MM.1S (cell line): ENCODE data around the gene SERPINI1.
"Not testable (repeated sequence)": the region's sequence is repeated elsewhere in the genome, so short reads cannot be mapped to it uniquely, and the experiment has no call there.

Source experiments
- DNase-seq: peaks from one replicate; pipeline ENCODE4 v3.0.0-alpha.2; 2015
- H2AFZ ChIP-seq: fragments of 300-600 bp; sonication (generic); 2 replicates; pipeline ENCODE4 v1.6.0; 2016; ENCODE audit warnings: antibody characterized with exemption, low read length
- H3F3A ChIP-seq: fragments of 300-600 bp; sonication (generic); 2 replicates; pipeline ENCODE4 v1.6.1; 2016; ENCODE audit warnings: mild to moderate bottlenecking, antibody characterized with exemption, low read length, moderate library complexity, mixed read lengths; ENCODE audit not compliant: insufficient read depth
- H3K27ac ChIP-seq: fragments of 300-600 bp; sonication (generic); 2 replicates; pipeline ENCODE4 v1.5.1; 2016; ENCODE audit warnings: mild to moderate bottlenecking, low read length
- H3K27me3 ChIP-seq: fragments of 300-600 bp; sonication (generic); replicated peaks from 2 replicates; pipeline ENCODE4 v1.6.0; 2016; ENCODE audit warnings: low read length; ENCODE audit not compliant: insufficient read depth
- H3K36me3 ChIP-seq: fragments of 300-600 bp; sonication (generic); replicated peaks from 2 replicates; pipeline ENCODE4 v1.6.1; 2016; ENCODE audit warnings: mild to moderate bottlenecking, low read length, mixed read lengths; ENCODE audit not compliant: insufficient read depth
- H3K4me1 ChIP-seq: fragments of 300-600 bp; sonication (generic); 2 replicates; pipeline ENCODE4 v1.6.1; 2016; ENCODE audit warnings: low read length, mixed read lengths
- H3K4me2 ChIP-seq: fragments of 300-600 bp; sonication (generic); 2 replicates; pipeline ENCODE4 v1.6.0; 2016; ENCODE audit warnings: low read depth, low read length
- H3K4me3 ChIP-seq: fragments of 300-600 bp; sonication (generic); 2 replicates; pipeline ENCODE4 v1.5.1; 2016; ENCODE audit warnings: low read length, mixed read lengths
- H3K79me2 ChIP-seq: fragments of 300-600 bp; sonication (generic); 2 replicates; pipeline ENCODE4 v1.6.1; 2016; ENCODE audit warnings: mixed run types, low read length, mixed read lengths
- H3K9ac ChIP-seq: fragments of 300-600 bp; sonication (generic); 2 replicates; pipeline ENCODE4 v1.6.1; 2016; ENCODE audit warnings: low read length, mixed read lengths
- H3K9me2 ChIP-seq: fragments of 300-600 bp; sonication (generic); replicated peaks from 2 replicates; pipeline ENCODE4 v1.6.1; 2016; ENCODE audit warnings: mild to moderate bottlenecking, low read length, mixed read lengths; ENCODE audit not compliant: insufficient read depth
- H3K9me3 ChIP-seq: fragments of 300-600 bp; sonication (generic); replicated peaks from 2 replicates; pipeline ENCODE4 v1.6.1; 2016; ENCODE audit warnings: mild to moderate bottlenecking, low read length, mixed read lengths; ENCODE audit not compliant: insufficient read depth
- H4K20me1 ChIP-seq: fragments of 300-600 bp; sonication (generic); 2 replicates; pipeline ENCODE4 v1.6.1; 2016; ENCODE audit warnings: mild to moderate bottlenecking, low read length, moderate library complexity, mixed read lengths; ENCODE audit not compliant: insufficient read depth
- CTCF ChIP-seq: fragments of 300-600 bp; sonication (generic); IDR thresholded peaks from 2 replicates; pipeline ENCODE4 v1.5.1; 2016; ENCODE audit warnings: antibody characterized with exemption, low read length, mixed read lengths
- EZH2 ChIP-seq: fragments of 300-600 bp; sonication (generic); optimal IDR thresholded peaks from 2 replicates; pipeline ENCODE3; 2017; ENCODE audit warnings: low read depth, mild to moderate bottlenecking, antibody characterized with exemption, low read length, mixed read lengths
- EZH2phosphoT487 ChIP-seq: fragments of 300-600 bp; sonication (generic); IDR thresholded peaks from 2 replicates; pipeline ENCODE4 v1.6.1; 2018; ENCODE audit warnings: antibody characterized with exemption, low read length

The SERPINI1 gene

GRCh38 chr3:167821248-167821805 lies 85.8 kb downstream of the SERPINI1 start:
- TF ChIP-seq CTCF = no peak
- no peak for TF ChIP-seq EZH2phosphoT487
- no peak for TF ChIP-seq EZH2
- no peaks in the 10 kb centered on the region for H3K9me3 ChIP-seq
- H3K79me2 ChIP-seq = no peaks in the 10 kb centered on the region
- DNase-seq = no peak
- H3K4me3 ChIP-seq = no peak overlapping the region
- H2AFZ ChIP-seq = no peak overlapping the region
- no peaks in the 10 kb centered on the region for H3K4me1 ChIP-seq
- no peak overlapping the region for H3K4me2 ChIP-seq
- H4K20me1 ChIP-seq = no peaks in the 10 kb centered on the region
- no peaks in the 10 kb centered on the region for H3K9me2 ChIP-seq
- H3K9ac ChIP-seq = no peak overlapping the region
- no peaks in the 10 kb centered on the region for H3F3A ChIP-seq
- H3K27ac ChIP-seq = no peak overlapping the region
- H3K36me3 ChIP-seq = no peaks in the 10 kb centered on the region
- no peaks in the 10 kb centered on the region for H3K27me3 ChIP-seq

GRCh38 chr3:167823738-167824137 lies 88.2 kb downstream of the SERPINI1 start:
- Histone ChIP-seq H4K20me1 (no peaks in the 10 kb centered on the region), H3K4me1 (no peaks in the 10 kb centered on the region), H3K27me3 (no peaks in the 10 kb centered on the region), H3K9me3 (no peaks in the 10 kb centered on the region), H3K36me3 (no peaks in the 10 kb centered on the region), H2AFZ (no peak overlapping the region), H3K9me2 (no peaks in the 10 kb centered on the region), H3K4me3 (no peak overlapping the region), H3F3A (no peaks in the 10 kb centered on the region), H3K4me2 (no peak overlapping the region), H3K27ac (no peak overlapping the region), H3K9ac (no peak overlapping the region), H3K79me2 (no peaks in the 10 kb centered on the region)
- TF ChIP-seq EZH2phosphoT487 = no peak
- TF ChIP-seq EZH2 = no peak
- no peak for TF ChIP-seq CTCF
- no peak for DNase-seq

- not testable (repeated sequence) for H3K4me1 ChIP-seq, H3K4me3 ChIP-seq, DNase-seq, H3K4me2 ChIP-seq, H3K27ac ChIP-seq, H3F3A ChIP-seq, H3K36me3 ChIP-seq, H3K27me3 ChIP-seq, H4K20me1 ChIP-seq, H3K9ac ChIP-seq, H3K79me2 ChIP-seq, H2AFZ ChIP-seq, H3K9me2 ChIP-seq, H3K9me3 ChIP-seq
Observed at GRCh38 chr3:167827588-167827987, 92.1 kb downstream of the SERPINI1 start.

GRCh38 chr3:167829071-167829470 lies 93.5 kb downstream of the SERPINI1 start:
- Histone ChIP-seq H3K9me3 (no peaks in the 10 kb centered on the region), H3K9me2 (no peaks in the 10 kb centered on the region), H3K4me3 (no peak overlapping the region), H3K79me2 (no peaks in the 10 kb centered on the region), H3K36me3 (no peaks in the 10 kb centered on the region), H3K27me3 (no peaks in the 10 kb centered on the region), H2AFZ (no peak overlapping the region), H3K9ac (no peak overlapping the region), H3K4me2 (no peak overlapping the region), H3F3A (no peaks in the 10 kb centered on the region), H3K4me1 (no peaks in the 10 kb centered on the region), H3K27ac (no peak overlapping the region), H4K20me1 (no peaks in the 10 kb centered on the region)
- no peak for DNase-seq
- TF ChIP-seq EZH2phosphoT487 (no peak), CTCF (no peak)
